Measurements from ENCODE around the gene HSD11B1.

Gene HSD11B1

GRCh38 chr1:209704584-209704983 is at the start of gene HSD11B1:
HSD11B1 (plus strand) TSS chr1:209704846; CDS start chr1:209704943, 97 bp downstream.
- no peak for DNase-seq (ENCODE audit: low spot score)

GRCh38 chr1:209655411-209656231 is 49.0 kb upstream of the HSD11B1 start:
- no peak for DNase-seq (ENCODE audit: low spot score)

GRCh38 chr1:209657140-209657879 is 47.3 kb upstream of the HSD11B1 start:
- DNase-seq (ENCODE audit: low spot score): peak; percentile 75

GRCh38 chr1:209657918-209658317 is 46.7 kb upstream of the HSD11B1 start:
- DNase-seq (ENCODE audit: low spot score): no peak

GRCh38 chr1:209659909-209660308 is 44.7 kb upstream of the HSD11B1 start:
- DNase-seq (ENCODE audit: low spot score): peak; percentile 44

GRCh38 chr1:209661071-209661470 is 43.6 kb upstream of the HSD11B1 start:
- no peak for DNase-seq (ENCODE audit: low spot score)

- DNase-seq (ENCODE audit: low spot score): no peak
These were observed 41.7 kb upstream of the HSD11B1 start for GRCh38 chr1:209662879-209663327.

- DNase-seq (ENCODE audit: low spot score): no peak
These were observed 37.5 kb upstream of the HSD11B1 start for GRCh38 chr1:209667103-209667502.

GRCh38 chr1:209667708-209668107 is 36.9 kb upstream of the HSD11B1 start:
- no peak for DNase-seq (ENCODE audit: low spot score)

- DNase-seq (ENCODE audit: low spot score): no peak
These were observed 34.1 kb upstream of the HSD11B1 start for GRCh38 chr1:209670441-209671082.

- no peak for DNase-seq (ENCODE audit: low spot score)
These were observed 31.7 kb upstream of the HSD11B1 start for GRCh38 chr1:209672705-209673630.

- no peak for DNase-seq (ENCODE audit: low spot score)
These were observed 30.8 kb upstream of the HSD11B1 start for GRCh38 chr1:209673631-209674417.

GRCh38 chr1:209674957-209675564 is 29.6 kb upstream of the HSD11B1 start, which contains the start of gene G0S2:
G0S2 (plus strand) TSS chr1:209675412; CDS start chr1:209675685, 273 bp downstream.
- no peak for DNase-seq (ENCODE audit: low spot score)

GRCh38 chr1:209675565-209676154 is 29.0 kb upstream of the HSD11B1 start:
- DNase-seq (ENCODE audit: low spot score): no peak

GRCh38 chr1:209678981-209679539 is 25.6 kb upstream of the HSD11B1 start:
- DNase-seq (ENCODE audit: low spot score): no peak

GRCh38 chr1:209685821-209686220 is 18.8 kb upstream of the HSD11B1 start:
- no peak for DNase-seq (ENCODE audit: low spot score)

GRCh38 chr1:209686322-209686721 is 18.3 kb upstream of the HSD11B1 start:
- DNase-seq (ENCODE audit: low spot score): no peak

GRCh38 chr1:209688746-209689234 is 15.9 kb upstream of the HSD11B1 start:
- peak; percentile 49 for DNase-seq (ENCODE audit: low spot score)

- no peak for DNase-seq (ENCODE audit: low spot score)
These were observed 15.2 kb upstream of the HSD11B1 start for GRCh38 chr1:209689477-209689876.
